NCI-H1436 treated with DMSO at 0.1 percent for 48 hours (cell line): ENCODE measurements around the gene DCTN5.

Experiments
- DNase-seq: peaks from one replicate; lab custom pipeline; 2025; lab: John Stamatoyannopoulos, UW

The DCTN5 gene

DNA sequence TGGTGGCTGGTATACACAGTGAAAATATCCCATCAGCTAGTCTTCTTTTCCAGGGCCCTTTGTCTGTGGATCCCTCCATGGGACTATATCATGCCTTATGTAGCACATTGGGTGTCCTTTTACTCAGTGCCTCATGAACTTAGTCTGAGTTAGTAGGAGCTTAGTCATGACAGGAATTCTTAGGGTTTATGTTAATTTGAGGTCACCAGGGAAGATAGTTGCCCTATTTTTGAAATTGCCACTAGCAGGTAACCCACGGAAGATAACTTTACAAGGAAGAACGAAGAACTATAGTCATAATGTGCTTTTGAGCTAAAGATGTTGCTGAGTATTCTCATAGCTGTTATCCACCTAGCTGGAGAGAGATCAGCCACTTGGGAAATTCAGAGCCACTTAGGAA, 22.7 kb downstream of the DCTN5 start:
- DNase-seq, result no peak

DNA sequence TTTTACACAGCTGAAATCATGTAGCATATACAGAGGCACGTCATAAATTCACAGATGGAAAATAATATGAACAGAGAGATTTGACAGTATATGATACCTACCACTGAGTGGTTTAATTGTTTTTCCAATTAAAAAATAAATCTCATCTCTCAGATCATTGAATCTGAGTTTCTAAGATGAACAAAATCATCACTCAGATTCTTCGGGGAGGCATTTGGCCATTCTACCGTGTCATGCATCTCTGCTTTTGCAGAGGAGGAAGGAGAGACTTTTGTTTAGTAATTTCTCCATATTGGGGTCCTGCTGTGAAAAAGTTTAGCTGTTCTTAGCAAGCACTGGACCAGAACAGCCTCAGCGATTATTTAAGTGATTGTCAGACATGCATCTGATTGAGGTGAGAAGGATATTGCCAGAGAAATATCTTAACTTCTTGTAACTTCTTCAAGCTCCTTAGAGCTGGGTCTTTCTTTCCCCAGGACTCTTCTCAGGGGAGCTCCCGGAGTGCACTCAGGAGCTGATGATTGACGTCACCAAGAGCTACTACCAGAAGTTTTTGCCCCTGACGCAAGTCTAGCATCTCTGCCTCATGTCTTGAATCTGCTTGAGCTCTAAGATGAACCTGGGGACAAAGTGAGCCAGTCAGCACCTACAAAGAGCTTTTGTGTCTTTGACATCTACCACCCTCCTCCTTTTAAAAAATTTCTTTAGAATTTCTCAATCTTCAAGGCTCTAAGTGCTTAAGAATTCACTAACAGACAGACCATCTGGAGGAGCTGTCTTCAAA, 25.5 kb downstream of the DCTN5 start:
- DNase-seq, result no peak

DNA sequence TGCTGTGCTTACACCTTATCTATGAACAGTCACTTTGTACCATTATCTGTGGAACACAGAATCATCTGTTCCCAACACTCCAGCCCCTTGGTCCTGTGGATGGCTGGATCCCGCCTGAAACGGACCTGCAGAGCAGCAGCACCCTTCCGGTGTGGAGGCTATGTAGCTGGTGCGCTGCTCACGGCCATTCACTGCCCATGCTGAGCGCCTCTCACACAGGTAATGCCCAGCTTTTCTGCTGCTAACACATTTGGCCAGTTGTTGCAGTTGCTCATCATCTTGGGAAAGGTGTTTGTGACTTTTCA, 26.0 kb downstream of the DCTN5 start:
- DNase-seq, result no peak

DNA sequence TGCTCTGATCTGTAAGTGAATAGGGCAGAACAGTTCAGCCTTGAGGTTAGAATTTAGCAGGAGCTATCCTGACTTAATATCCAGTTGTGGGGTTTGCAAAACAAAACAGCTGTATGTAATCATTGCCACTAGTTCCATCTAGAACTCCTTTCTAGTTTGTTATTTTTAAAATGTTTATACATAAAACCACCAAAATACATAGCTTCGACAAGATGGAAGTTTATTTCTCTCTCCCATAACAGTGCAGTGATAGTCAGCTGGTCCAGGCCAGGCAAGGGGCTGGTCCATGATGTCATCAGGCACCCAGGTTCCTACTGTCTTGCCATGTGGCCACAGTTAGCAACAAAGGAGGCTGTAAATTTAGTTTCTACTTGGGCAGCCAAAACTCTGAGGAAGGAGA, 27.0 kb downstream of the DCTN5 start:
- no peak for DNase-seq

DNA sequence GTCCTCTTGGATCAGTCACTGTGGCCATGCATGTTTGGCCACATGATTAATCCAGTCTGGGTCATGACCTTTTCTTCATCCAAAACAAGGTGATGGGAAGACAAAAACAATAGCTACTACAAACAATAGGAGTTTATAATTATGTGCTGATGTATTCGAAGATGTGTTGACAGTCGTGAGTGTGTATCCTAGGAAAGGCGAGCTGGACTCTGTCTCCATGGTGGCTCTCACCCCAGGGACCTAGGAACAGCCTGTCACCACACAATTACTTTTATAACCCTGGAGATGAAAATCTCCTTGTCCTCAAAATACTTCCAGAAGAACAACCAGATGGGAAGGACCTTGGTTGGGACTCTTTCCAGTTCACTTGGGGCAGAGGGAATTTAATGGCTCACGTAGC, 27.6 kb downstream of the DCTN5 start:
- no peak for DNase-seq

DNA sequence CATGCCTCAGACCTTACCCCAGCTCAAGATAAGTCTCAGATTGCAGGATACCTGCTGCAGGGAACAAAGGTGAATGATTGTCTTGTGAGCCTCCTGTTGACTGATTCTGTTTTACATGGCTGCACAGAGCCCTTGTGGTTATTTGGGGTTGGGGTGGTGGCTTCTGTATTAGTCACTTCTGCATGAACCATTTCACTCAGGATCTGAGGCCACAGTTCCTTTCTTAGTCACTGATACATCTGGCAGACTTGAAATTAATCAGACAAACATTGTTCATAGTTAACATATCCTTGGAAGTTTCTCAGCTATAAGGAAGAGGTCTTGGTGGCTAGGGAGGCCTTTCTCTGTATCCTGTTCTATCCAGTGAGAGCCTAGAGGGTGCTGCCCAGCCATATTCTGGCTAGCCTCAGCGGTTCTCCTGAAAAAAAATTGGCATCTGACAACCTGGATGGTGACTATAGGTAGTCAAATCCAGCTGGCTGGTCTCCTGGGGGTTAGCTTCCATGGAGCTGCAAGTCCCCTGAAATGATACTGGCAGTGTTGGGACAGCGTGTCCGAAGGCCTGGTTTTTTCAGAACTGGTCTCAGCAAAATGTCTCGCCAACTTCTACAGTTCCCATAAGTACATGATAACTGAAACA, 29.0 kb downstream of the DCTN5 start:
- no peak for DNase-seq

DNA sequence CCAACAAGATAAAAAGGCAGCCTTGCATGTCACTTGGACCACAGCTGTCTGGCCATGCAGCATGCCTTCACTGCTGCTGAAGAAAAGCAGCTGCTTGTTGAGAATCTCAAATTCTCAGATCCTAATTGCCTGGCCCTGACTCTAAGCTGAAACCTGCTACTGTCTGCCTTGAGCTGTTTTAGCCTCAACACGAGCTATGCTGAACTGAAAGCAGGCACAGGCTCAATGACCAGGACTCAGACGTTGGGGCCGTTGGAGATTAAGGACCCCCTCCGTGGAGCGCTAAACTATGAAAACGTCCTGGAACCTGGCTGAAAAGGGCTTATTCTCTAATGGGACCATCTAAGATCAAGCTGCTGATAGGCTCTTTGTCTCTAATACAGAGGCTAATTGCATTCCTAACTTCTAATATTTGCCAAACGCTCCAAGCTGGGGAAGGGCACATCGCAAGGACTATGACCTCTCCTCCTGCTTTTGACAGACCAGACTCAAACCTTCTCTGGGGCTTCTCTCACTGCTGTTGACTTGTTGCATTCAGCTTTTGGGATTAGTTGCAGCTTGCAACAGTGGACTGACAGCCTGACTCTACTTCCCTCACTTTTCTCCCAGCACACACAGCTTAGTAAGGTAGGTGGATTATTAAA, 32.8 kb downstream of the DCTN5 start:
- DNase-seq, result no peak

DNA sequence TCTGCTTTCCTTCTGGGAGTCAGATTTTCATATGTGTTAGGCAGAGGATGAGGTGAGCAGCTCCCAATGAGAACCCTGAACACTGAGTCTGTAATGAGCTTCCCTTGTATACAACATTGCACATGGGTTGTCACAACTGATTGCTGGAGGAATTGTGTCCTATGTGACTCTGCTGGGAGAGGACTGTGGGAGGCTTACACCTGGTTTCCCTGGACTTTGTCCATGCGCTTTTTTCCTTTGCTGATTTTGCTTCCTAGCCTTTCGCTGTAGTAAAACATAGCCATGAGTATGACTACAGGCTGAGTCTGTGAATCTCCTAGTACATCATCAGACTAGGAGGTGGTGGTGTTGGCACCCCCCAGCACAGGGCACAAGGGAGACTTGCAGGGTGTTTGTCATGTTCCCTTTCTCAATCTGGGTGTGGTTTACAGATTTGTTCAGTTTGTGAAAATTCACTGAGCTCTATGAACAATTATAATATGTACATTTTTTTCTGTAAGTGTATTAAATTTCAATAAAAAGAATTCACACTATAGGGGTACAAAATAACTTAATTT, 35.7 kb downstream of the DCTN5 start:
- no peak for DNase-seq

DNA sequence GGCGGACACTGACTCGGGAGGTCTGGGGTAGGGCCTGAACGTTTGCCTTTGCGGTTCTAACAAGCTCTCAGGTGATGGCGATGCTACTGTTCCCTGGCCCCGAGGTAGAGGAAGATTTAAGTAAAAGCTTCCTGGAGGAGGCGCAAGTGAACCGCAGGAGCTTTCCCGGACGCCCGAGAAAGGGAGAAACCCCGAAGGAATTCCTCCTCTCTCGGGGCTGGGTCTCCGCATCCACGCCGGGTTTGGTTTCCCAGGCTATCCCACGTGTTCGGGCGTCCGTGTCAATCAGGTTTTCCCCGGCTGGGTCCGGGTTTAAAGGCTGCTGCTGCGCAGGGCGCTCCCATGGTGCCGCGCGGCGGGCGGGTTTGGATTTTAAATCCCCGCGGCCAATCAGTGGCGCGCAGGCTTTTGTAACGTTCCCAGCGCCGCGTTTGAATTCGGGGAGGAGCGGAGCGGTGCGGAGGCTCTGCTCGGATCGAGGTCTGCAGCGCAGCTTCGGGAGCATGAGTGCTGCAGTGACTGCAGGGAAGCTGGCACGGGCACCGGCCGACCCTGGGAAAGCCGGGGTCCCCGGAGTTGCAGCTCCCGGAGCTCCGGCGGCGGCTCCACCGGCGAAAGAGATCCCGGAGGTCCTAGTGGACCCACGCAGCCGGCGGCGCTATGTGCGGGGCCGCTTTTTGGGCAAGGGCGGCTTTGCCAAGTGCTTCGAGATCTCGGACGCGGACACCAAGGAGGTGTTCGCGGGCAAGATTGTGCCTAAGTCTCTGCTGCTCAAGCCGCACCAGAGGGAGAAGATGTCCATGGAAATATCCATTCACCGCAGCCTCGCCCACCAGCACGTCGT, 37.4 kb downstream of the DCTN5 start, which contains the start of gene PLK1:
PLK1 (plus strand) TSS at position 460 of the 844 bp plus-strand sequence; CDS start at position 504, 44 bp downstream.
- peak; percentile 29 for DNase-seq

DNA sequence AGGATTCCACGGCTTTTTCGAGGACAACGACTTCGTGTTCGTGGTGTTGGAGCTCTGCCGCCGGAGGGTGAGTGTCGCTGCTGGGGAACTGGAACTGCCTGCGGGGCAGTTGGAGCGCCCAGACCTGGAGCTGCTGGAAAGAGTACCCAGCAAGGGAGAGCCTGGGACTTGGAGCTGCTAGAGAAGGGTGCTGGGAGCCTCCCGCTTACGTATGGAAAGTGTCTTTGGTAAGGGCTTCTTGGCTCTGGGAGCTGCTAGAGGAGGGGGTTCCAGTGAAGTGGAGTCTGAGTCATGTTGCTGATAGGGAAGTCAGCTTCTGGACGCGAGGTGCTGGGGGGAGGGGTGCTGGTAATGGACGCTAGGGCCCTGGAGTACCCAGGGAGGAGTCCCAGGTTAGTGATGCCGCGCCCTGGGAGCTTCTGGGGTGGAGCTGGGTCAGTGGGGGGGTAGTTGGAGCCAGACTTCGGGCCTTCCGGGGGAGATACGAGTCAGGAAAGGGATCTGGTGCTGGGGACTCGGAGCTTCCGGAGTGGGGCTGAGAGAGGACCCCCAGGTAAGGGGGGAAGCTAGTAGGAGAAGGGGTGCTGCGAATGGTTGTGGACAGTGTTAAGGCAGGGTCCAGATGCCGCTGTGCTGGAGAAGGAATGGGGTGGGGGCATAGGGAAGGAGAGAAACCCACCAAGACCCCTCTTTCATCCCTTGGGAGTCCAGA, 38.2 kb downstream of the DCTN5 start:
- no peak for DNase-seq

DNA sequence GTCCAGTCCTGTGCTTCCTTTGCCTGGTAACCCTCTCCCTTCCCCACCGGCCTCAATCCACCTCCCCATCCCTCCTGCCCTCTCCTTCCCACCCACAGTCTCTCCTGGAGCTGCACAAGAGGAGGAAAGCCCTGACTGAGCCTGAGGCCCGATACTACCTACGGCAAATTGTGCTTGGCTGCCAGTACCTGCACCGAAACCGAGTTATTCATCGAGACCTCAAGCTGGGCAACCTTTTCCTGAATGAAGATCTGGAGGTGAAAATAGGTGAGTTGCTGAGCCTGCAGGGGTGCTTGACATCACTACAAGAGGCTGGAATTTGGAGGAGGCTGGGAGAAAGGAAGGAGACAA, 38.7 kb downstream of the DCTN5 start:
- no peak for DNase-seq

DNA sequence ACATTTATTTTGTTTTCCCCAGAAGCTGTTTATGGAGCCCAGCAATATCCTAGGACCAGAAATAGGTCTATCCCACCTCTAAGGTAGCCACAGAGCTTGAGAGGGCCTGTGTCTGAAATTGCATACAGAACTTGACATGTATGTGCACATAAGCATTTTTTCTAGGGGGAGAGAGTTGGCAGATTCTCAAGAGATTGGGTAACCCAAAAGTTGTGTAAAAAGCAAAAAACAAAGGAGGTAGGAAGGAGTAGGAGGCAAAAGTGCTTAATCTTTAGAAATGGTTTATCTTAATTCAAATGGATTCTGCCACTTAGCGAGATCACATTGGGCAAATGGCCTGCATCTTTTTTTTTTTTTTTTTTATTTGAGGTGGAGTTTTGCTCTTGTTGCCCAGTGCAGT, 40.9 kb downstream of the DCTN5 start:
- no peak for DNase-seq

DNA sequence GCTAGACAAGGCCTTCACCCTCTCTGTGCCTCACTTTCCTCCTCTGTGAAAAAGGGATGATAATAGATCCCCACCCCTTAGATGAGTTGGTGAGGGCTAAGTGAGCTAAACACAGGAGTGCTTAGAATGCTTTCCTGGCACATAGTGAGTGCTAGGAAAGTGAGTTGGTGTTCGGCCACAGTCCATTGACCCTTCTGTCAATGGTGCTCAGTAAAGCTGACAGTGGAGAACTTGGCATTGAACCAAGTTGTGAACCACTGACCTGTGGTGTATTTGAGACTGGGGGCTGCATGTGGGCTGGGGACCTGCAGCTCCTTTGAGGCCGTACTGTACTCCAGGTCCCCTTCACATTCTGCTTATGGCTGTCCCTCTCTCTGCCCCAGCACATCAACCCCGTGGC, 42.2 kb downstream of the DCTN5 start:
- DNase-seq, result no peak

DNA sequence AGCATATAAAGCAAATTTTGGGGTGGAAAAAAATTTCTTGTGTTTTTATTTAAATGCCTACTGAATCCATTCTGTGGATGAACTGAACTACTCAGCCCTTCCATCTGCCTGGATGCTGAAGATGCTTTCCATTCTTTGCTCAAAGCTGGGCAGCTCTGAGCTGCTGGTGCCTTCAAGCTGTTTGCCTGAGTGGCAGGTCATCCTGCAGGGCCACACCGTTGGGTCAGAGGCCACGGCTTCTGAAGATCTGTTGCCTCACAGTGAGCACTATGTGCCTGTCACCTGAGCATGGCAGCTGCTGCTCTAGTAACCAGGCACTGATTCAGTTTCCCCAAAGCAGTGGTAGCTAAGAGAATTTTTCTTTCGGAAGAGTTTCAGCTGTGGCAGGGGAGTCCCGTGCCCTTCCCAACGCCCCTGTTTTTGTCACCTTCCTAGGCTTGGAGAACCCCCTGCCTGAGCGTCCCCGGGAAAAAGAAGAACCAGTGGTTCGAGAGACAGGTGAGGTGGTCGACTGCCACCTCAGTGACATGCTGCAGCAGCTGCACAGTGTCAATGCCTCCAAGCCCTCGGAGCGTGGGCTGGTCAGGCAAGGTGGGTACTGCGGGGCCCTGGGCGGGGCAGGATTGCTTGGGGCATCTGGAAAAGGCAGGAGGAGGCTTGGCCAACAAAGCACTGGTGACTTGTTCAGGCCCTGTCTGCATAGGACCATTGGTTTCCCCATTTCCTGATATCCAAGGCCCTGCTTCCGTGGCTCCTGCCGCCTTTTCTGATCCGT, 46.0 kb downstream of the DCTN5 start:
- DNase-seq, result no peak

DNA sequence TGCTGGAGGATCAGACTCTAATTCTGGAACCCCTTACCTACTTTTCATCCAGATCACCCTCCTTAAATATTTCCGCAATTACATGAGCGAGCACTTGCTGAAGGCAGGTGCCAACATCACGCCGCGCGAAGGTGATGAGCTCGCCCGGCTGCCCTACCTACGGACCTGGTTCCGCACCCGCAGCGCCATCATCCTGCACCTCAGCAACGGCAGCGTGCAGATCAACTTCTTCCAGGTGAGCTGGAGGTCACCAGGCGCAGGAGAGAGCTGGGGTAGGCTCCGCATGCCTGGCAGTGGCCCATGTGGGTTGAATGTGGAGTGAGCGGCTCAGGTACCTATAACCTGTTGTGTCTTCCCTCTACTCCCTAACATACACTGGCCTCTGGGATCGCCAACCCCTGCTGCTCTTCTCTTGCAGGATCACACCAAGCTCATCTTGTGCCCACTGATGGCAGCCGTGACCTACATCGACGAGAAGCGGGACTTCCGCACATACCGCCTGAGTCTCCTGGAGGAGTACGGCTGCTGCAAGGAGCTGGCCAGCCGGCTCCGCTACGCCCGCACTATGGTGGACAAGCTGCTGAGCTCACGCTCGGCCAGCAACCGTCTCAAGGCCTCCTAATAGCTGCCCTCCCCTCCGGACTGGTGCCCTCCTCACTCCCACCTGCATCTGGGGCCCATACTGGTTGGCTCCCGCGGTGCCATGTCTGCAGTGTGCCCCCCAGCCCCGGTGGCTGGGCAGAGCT, 48.3 kb downstream of the DCTN5 start:
- DNase-seq, result no peak

DNA sequence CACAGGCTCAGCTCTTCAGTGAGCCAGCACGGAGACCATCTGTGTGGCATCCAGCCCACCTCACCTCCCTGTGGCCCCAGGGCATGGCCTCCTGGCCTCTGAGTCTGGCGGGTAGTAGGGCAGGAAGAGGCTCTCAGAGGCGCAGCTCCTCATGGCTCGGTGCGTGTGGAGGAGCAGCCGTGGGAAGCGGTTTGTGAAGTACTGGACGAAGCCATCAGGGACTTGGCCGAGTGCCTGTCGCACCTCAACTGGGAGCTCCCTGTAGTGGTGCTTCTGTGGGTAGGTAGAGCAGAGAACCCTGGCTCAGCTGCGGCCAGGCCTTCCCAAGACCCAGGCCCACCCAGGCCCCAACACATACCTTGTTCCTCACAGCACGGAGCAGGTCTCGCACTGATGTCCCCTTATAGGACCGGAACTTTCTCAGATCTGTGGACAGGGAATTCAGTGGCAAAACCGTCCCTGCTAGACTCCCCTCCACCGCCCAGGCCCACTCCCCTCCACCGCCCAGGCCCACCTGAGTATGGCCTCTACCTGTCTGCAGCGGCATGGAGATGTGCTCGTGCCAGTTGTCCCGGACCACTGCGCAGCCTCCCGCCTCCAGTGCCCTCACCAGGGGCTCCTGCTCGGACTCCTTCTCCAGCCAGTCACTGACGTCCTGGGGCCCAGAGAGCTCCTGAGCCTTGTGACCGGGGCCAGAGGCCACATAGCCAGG, 49.7 kb downstream of the DCTN5 start:
- DNase-seq, result no peak

DNA sequence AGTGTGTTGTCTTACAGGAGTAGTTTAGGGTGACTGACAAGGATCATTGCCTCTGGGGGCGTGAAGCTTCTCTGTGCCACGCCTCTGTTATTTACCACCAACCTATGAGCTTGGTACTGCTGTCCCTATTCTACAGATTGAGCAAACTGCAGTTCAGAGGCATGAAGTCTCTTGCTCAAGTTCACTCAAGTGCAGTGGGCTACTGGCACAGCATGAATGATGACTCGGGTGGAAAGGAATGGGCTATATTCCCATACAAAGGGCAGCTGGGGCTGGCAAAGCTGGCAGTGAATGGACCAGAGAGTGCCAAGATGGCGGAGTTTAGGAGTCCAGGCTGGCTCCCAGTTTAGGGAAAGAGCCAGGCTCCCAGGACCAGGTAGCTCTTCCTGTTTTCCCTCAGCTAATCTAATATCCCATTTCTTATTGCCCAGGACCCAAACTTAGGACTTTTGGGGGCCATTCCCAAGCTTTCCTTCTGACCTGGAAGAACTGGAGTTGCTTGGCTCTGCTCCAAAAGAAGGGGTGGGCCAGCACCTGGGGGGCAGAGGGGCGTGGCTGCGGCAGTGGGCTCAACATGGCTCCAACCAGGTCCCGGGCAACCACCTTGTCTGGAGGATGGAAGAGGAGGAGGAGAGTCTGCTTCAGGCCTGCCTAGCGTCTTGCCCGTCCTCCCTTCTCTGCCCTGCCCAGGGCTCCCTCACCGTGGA, 50.4 kb downstream of the DCTN5 start:
- DNase-seq, result no peak

DNA sequence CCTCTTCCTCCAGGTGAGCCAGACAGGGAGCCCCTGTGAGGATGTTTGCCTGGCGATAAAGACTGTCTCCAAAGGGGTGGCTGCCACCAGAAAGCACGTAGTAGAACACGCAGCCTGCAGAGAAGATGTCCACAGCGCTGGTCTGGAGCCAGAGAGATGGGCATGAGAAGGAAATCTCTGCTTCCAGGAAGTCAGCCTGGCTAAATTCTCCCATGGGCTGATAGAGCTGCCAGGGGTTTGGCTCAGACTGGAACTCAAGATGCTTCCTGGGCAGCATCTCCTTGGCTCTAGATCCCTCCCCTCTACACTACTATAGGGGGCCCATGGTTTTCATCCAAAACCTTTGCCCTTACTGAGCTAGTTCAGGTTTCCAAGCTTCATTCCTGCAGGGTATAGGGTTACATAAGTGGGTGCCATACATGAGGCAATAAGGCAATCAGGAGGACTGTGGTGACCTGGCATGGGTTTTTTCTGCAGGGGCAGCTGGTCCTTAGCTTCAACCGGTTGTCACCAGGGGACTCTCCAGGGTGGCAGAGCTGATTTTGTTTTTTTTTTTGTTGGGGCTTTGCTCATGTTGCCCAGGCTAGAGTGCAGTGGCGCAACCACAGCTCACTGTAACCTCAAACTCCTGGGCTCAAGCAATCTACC, 51.0 kb downstream of the DCTN5 start:
- no peak for DNase-seq
